B cell (primary cell): ENCODE measurements around the gene PHC2. TPM values are rescaled to one million over a fixed set of nuclear protein-coding genes. Genes with fewer than 3 reads are reported as not detected.
A peak's percentile ranks its signal among the peaks of the same experiment; 100 is the strongest.

Experiments used
- ATAC-seq: fragments of 200-7000 bp; cut with Tn5 transposase; one replicate; pipeline ENCODE4 v1.10.0; 2021; ENCODE audit warnings: low read depth, mild to moderate bottlenecking, moderate number of reproducible peaks, moderate library complexity
- CTCF ChIA-PET: fragments of 350-600 bp; sonication (Branson Sonifier 250); formaldehyde crosslinking; loops from one replicate; lab custom pipeline; 2021; ENCODE audit warnings: antibody characterized with exemption, inconsistent platforms; lab: Charles Lee
- POLR2A ChIA-PET: fragments of 350-600 bp; sonication (Branson Sonifier 250); formaldehyde crosslinking; loops from one replicate; lab custom pipeline; 2021; ENCODE audit warnings: antibody characterized with exemption; lab: Charles Lee
- DNase-seq: peaks from one replicate; pipeline ENCODE4 v3.0.0; 2013
- H2AFZ ChIP-seq: 2 replicates; pipeline ENCODE4 v1.6.1; 2012; ENCODE audit warnings: mild to moderate bottlenecking, low read depth, low read length; ENCODE audit not compliant: insufficient read depth, poor library complexity, severe bottlenecking
- H3K27ac ChIP-seq, 2 donors: 1 replicate in 1 of 2; 2 replicates in 1 of 2; pipeline ENCODE4 v1.5.1; 2012 to 2013; ENCODE audit warnings: low read length in 2 of 2, mild to moderate bottlenecking in 2 of 2, moderate library complexity in 1 of 2
- H3K27me3 ChIP-seq, 4 experiments: fragments of 200-600 bp in 1 of 4; sonication (generic) in 1 of 4; replicated peaks in 1 of 4; 1 replicate in 2 of 4; 2 replicates in 2 of 4; pipeline versions ENCODE4 v1.6.1 to v1.7.0; 2013 to 2016; ENCODE audit warnings: low read length in 3 of 4, mild to moderate bottlenecking in 2 of 4, mixed read lengths in 1 of 4, moderate library complexity in 1 of 4; ENCODE audit not compliant: insufficient read depth in 4 of 4, control insufficient read depth in 3 of 4; ENCODE audit errors: control extremely low read depth in 1 of 4
- H3K36me3 ChIP-seq, 2 experiments: replicated peaks in 1 of 2; 1 replicate in 1 of 2; 2 replicates in 1 of 2; pipeline versions ENCODE4 v1.6.1 to v1.7.1; 2013; ENCODE audit warnings: low read length in 1 of 2; ENCODE audit not compliant: insufficient read depth in 2 of 2, control insufficient read depth in 1 of 2; ENCODE audit errors: control extremely low read depth in 1 of 2, extremely low read depth in 1 of 2
- H3K4me1 ChIP-seq, 2 donors: fragments of 200-600 bp in 1 of 2; sonication (generic) in 1 of 2; 1 replicate in 1 of 2; 2 replicates in 1 of 2; pipeline versions ENCODE4 v1.5.1 to v1.6.1; 2013 to 2017; ENCODE audit warnings: low read length in 2 of 2; ENCODE audit not compliant: control insufficient read depth in 2 of 2, insufficient read depth in 2 of 2
- H3K4me2 ChIP-seq: replicated peaks from 2 replicates; pipeline ENCODE3; 2012; ENCODE audit warnings: mild to moderate bottlenecking, low read depth, low read length; ENCODE audit not compliant: poor library complexity, severe bottlenecking
- H3K4me3 ChIP-seq, 5 experiments: fragments of 200-600 bp in 1 of 5; sonication (generic) in 1 of 5; 1 replicate in 3 of 5; 2 replicates in 2 of 5; pipeline versions ENCODE4 v1.5.1 to v1.7.0; 2011 to 2016; ENCODE audit warnings: low read length in 4 of 5, mild to moderate bottlenecking in 4 of 5, low read depth in 2 of 5, control low read depth in 1 of 5, moderate library complexity in 1 of 5; ENCODE audit not compliant: insufficient read depth in 1 of 5; ENCODE audit errors: control extremely low read depth in 1 of 5, extremely low read depth in 1 of 5
- H3K79me2 ChIP-seq: fragments of 200-600 bp; sonication (generic); one replicate; pipeline ENCODE4 v1.6.0; 2016; ENCODE audit warnings: low read length; ENCODE audit not compliant: control insufficient read depth, insufficient read depth
- H3K9ac ChIP-seq: fragments of 200-600 bp; sonication (generic); 2 replicates; pipeline ENCODE4 v1.6.1; 2017; ENCODE audit warnings: mild to moderate bottlenecking, low read length, moderate library complexity
- H3K9me3 ChIP-seq, 3 donors: one replicate each; pipeline versions ENCODE4 v1.6.1 to v1.7.1; 2013; ENCODE audit warnings: low read length in 2 of 3; ENCODE audit not compliant: control insufficient read depth in 2 of 3, insufficient read depth in 1 of 3; ENCODE audit errors: control extremely low read depth in 1 of 3
- H4K20me1 ChIP-seq: 2 replicates; pipeline ENCODE4 v1.6.0; 2012; ENCODE audit warnings: mild to moderate bottlenecking, low read length; ENCODE audit not compliant: insufficient read depth, control insufficient read depth, poor library complexity, severe bottlenecking
- H3K27ac Mint-ChIP-seq: one replicate; pipeline ENCODE4 v1.8.0; 2021; ENCODE audit warnings: mixed read lengths
- H3K27me3 Mint-ChIP-seq: one replicate; pipeline ENCODE4 v1.8.0; 2021; ENCODE audit warnings: mixed read lengths
- H3K4me1 Mint-ChIP-seq: one replicate; pipeline ENCODE4 v1.8.0; 2021; ENCODE audit warnings: mixed read lengths
- H3K4me3 Mint-ChIP-seq: one replicate; pipeline ENCODE4 v1.8.0; 2021; ENCODE audit warnings: mixed read lengths
- H3K9me3 Mint-ChIP-seq: one replicate; pipeline ENCODE4 v1.8.0; 2022; ENCODE audit warnings: mixed read lengths; ENCODE audit not compliant: insufficient read depth
- EZH2 ChIP-seq: IDR thresholded peaks from 2 replicates; pipeline ENCODE4 v1.6.1; 2012; ENCODE audit warnings: borderline replicate concordance, low read depth, mild to moderate bottlenecking, moderate library complexity, low read length; ENCODE audit not compliant: insufficient read depth, poor library complexity, severe bottlenecking
- WGBS: methylation state at CpG from one replicate; pipeline ENCODE4 v1.1.5; 2013; ENCODE audit warnings: missing lambda C conversion rate; ENCODE audit not compliant: insufficient coverage; 5-methylcytosine and 5-hydroxymethylcytosine counted together
- intact Hi-C: fragments of 100-400 bp; cut with micrococcal nuclease; formaldehyde crosslinking; loops from one replicate; pipeline ENCODE4 v1.10.0; 2022
- polyA plus RNA-seq: library from polyadenylated mRNA; depleted of rRNA; stranded (reverse); fragments of >200 nt; gene quantifications from 2 replicates; pipeline ENCODE4 v1.2.3, GENCODE V29; 2012
- total RNA-seq, 2 donors: library from RNA; stranded (reverse); fragments of 120-200 nt in 1 of 2; gene quantifications; 1 replicate in 1 of 2; 2 replicates in 1 of 2; pipeline versions ENCODE4 v1.2.3 to v1.2.4, GENCODE V29; 2013 to 2022
- TF ChIP-seq, protein P1 (sequence below): fragments of 200-600 bp; IDR thresholded peaks from one replicate; pipeline ENCODE4 v1.8.0; 2022; ENCODE audit warnings: antibody characterized with exemption, mild to moderate bottlenecking

The PHC2 gene
- total and polyA plus RNA-seq, 2 donors (not counting 1 experiment from before 2014, with no cell fraction given) = 23.1 to 23.4 TPM

DNA sequence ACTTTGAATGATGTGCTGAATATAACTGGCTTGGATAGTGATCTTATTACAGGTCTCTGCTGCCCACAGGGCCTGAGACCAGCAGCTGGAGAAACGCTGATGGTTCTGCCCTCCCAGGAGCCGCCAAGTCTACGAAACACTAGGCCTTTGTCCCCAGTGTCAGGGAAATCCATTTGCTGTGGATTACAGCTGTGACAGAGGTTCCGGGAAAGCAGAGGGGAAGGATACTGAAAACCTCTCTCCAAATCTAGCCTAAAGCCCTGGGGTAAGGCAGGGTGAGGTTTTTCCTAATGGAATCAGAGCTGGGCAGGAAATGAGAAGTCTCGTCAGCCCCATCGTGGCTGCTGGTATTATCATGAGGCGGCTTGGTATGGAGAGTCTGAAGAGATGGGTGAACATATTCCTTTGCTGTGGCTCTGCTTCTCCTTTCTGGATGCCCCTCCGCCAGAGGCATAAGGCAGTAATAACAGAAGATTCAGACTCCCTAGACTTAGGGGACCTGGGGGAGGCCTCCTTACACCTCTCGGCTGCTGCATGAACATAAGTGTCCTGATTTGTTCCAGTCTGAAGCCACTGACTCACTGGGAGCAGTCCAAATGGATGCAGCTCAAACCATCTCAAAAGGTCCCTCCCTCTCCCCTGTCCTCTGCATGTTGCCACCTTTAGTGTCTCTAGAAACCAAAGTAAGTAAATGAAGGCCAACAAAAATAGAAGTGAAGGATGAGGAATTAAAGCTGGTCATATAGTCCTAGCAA is 48.1 kb downstream of the PHC2 start:
- peaks cover 8% of the 10 kb centered on the region for H3K4me1 Mint-ChIP-seq
- H3K27me3 ChIP-seq = peaks cover 0 to 8% (median 6%) of the 10 kb centered on the region in 4 experiments
- H4K20me1 ChIP-seq = no peaks in the 10 kb centered on the region
- H3K9me3 ChIP-seq = no peaks in the 10 kb centered on the region
- H3K27ac ChIP-seq = no peak overlapping the region
- ChIA-PET POLR2A (no interaction called here), CTCF (no interaction called here)
- DNase-seq (no peak), ATAC-seq (no peak)
- no peak overlapping the region for H3K4me3 Mint-ChIP-seq
- H3K27ac Mint-ChIP-seq = no peak overlapping the region
- H3K27me3 Mint-ChIP-seq = peaks cover 22% of the 10 kb centered on the region
- H3K4me3 ChIP-seq = no peak overlapping the region
- no peaks in the 10 kb centered on the region for H3K9me3 Mint-ChIP-seq
- WGBS = 81% methylated on average over 8 of the region's 9 CpGs
- no peak overlapping the region for H3K9ac ChIP-seq
- intact Hi-C loops = no loop called here
- no peak for TF ChIP-seq EZH2
- TF ChIP-seq, protein P1, sequence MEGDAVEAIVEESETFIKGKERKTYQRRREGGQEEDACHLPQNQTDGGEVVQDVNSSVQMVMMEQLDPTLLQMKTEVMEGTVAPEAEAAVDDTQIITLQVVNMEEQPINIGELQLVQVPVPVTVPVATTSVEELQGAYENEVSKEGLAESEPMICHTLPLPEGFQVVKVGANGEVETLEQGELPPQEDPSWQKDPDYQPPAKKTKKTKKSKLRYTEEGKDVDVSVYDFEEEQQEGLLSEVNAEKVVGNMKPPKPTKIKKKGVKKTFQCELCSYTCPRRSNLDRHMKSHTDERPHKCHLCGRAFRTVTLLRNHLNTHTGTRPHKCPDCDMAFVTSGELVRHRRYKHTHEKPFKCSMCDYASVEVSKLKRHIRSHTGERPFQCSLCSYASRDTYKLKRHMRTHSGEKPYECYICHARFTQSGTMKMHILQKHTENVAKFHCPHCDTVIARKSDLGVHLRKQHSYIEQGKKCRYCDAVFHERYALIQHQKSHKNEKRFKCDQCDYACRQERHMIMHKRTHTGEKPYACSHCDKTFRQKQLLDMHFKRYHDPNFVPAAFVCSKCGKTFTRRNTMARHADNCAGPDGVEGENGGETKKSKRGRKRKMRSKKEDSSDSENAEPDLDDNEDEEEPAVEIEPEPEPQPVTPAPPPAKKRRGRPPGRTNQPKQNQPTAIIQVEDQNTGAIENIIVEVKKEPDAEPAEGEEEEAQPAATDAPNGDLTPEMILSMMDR = no peak
- H3K79me2 ChIP-seq = no peaks in the 10 kb centered on the region
- H2AFZ ChIP-seq = no peak overlapping the region
- peaks cover 8 to 16% of the 10 kb centered on the region in 2 donors for H3K4me1 ChIP-seq
- no peaks in the 10 kb centered on the region for H3K36me3 ChIP-seq
- H3K4me2 ChIP-seq = no peak overlapping the region

DNA sequence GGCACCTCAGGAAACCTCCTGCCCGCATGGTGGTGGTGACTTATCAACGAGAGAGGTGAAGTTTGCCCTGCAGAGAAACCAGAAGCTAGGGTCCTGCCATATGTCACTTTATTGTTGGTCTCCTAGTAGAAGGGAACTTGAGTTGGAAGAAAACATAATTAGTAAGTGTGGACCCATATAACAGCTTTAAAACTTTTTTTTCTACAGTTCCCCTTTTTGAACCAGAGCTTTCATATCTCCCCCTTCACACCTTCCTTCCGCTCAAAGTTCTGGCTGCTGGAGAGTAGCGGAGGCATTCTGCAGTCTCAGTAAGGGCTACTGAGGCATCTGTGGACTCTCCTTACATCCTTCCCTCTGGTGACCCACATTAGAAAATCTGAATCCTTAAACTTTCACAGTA is 48.9 kb downstream of the PHC2 start:
- POLR2A ChIA-PET = no interaction called here
- Histone ChIP-seq H3K9ac (no peak overlapping the region), H3K79me2 (no peaks in the 10 kb centered on the region), H3K27me3 (peaks cover 0 to 8% (median 6%) of the 10 kb centered on the region in 4 experiments), H2AFZ (no peak overlapping the region), H3K9me3 (no peaks in the 10 kb centered on the region), H3K4me1 (peaks cover 8 to 16% of the 10 kb centered on the region in 2 donors), H3K4me3 (no peak overlapping the region), H3K36me3 (no peaks in the 10 kb centered on the region), H4K20me1 (no peaks in the 10 kb centered on the region), H3K4me2 (peak overlapping the region; percentile 50), H3K27ac (no peak overlapping the region)
- Mint-ChIP-seq H3K4me3 (no peak overlapping the region), H3K4me1 (peaks cover 8% of the 10 kb centered on the region), H3K9me3 (no peaks in the 10 kb centered on the region), H3K27me3 (peaks cover 24% of the 10 kb centered on the region), H3K27ac (no peak overlapping the region)
- WGBS = 0% methylated on average over 2 of the region's 4 CpGs
- no peak for ATAC-seq
- intact Hi-C loops = no loop called here
- CTCF ChIA-PET = no interaction called here
- TF ChIP-seq, protein P1 = no peak
- TF ChIP-seq EZH2 = no peak
- DNase-seq = peak; percentile 38
